Kidney (tissue), 14 donors: Measurements from ENCODE around the gene RBMS1. TPM values are rescaled to one million over a fixed set of nuclear protein-coding genes. Genes with fewer than 3 reads are reported as not detected.

Experiments used
- DNase-seq, 5 donors: peaks; one replicate each; pipeline ENCODE4 v3.0.0-alpha.2; 2013 to 2020
- FAIRE-seq: peaks from 2 replicates; lab custom pipeline; 2012; peaks lifted over from hg19 to GRCh38; lab: Jason Lieb, UNC
- H3K27ac ChIP-seq, 2 donors: one replicate each; pipeline ENCODE4 v1.7.0; 2013; ENCODE audit warnings: low read depth in 2 of 2, low read length in 2 of 2, inconsistent platforms in 1 of 2
- H3K27me3 ChIP-seq: one replicate; pipeline ENCODE4 v1.7.1; 2013; ENCODE audit warnings: low read length, inconsistent platforms; ENCODE audit not compliant: control insufficient read depth, insufficient read depth
- H3K36me3 ChIP-seq, 3 donors: one replicate each; pipeline versions ENCODE4 v1.7.0 to v1.7.1; 2013; ENCODE audit warnings: low read length in 3 of 3, control low read depth in 1 of 3, inconsistent platforms in 1 of 3; ENCODE audit not compliant: insufficient read depth in 3 of 3, control insufficient read depth in 2 of 3
- H3K4me1 ChIP-seq, 3 donors: one replicate each; pipeline versions ENCODE4 v1.7.0 to v1.7.1; 2013; ENCODE audit warnings: low read length in 3 of 3, inconsistent platforms in 1 of 3, low read depth in 1 of 3; ENCODE audit not compliant: control insufficient read depth in 2 of 3, insufficient read depth in 2 of 3
- H3K4me3 ChIP-seq, 3 donors: one replicate each; pipeline versions ENCODE4 v1.7.0 to v1.8.1; 2013; ENCODE audit warnings: low read length in 3 of 3, control low read depth in 1 of 3, inconsistent platforms in 1 of 3
- H3K9ac ChIP-seq, 3 donors: one replicate each; pipeline versions ENCODE4 v1.7.0 to v1.7.1; 2013; ENCODE audit warnings: low read length in 3 of 3, control low read depth in 1 of 3, inconsistent platforms in 1 of 3
- H3K9me3 ChIP-seq, 3 donors: one replicate each; pipeline versions ENCODE4 v1.7.0 to v1.7.1; 2013; ENCODE audit warnings: low read length in 3 of 3, control low read depth in 1 of 3, inconsistent platforms in 1 of 3; ENCODE audit not compliant: control insufficient read depth in 2 of 3, insufficient read depth in 1 of 3
- CTCF ChIP-seq: IDR thresholded peaks from 3 replicates; pipeline ENCODE4 v1.5.1; 2012; ENCODE audit warnings: mild to moderate bottlenecking, moderate library complexity, borderline replicate concordance; ENCODE audit not compliant: insufficient read depth; ENCODE audit errors: extremely low read depth
- intact Hi-C: fragments of 100-400 bp; cut with DNase I; formaldehyde crosslinking; loops from one replicate; pipeline ENCODE4 v1.11.1; 2022
- polyA plus RNA-seq: library from polyadenylated mRNA; stranded (reverse); fragments of 350-450 nt; fragmentation: Illumina TruSeq; extraction: RNeasy Lipid Tissue Mini Kit (QIAGEN cat#74804); gene quantifications from one replicate; pipeline ENCODE4 v1.2.3, GENCODE V29; 2014; ENCODE audit warnings: low read depth, low replicate concordance; ENCODE audit not compliant: insufficient read depth
- total RNA-seq: library from RNA; stranded (reverse); fragmentation: NEBNext Ultra II Directional; extraction: Animal tissue kit (Norgen Biotek cat#: 25700); gene quantifications from one replicate; pipeline ENCODE4 v1.2.1, GENCODE V29; 2021
- donor health status: control.
- donor health status: control.
- donor health status: control.
- donor health status: control.
- donor health status: control.
- donor health status: DM: yes; HTN: yes; CAD: no.
- donor health status: Normal renal cell carcinoma (clear cell type).

Gene RBMS1
- total and polyA plus RNA-seq, 2 donors from 2014 or later, result 25.6 to 94.8 TPM

GRCh38 chr2:160522951-160523710, 29.5 kb upstream of the RBMS1 start:
- intact Hi-C loops, result no loop called here
- no peak overlapping the region for H3K27ac ChIP-seq
- H3K27me3 ChIP-seq, result no peaks in the 10 kb centered on the region
- no peak overlapping the region for H3K9ac ChIP-seq
- no peaks in the 10 kb centered on the region for H3K4me1 ChIP-seq
- no peaks in the 10 kb centered on the region for H3K36me3 ChIP-seq
- DNase-seq (no peak), FAIRE-seq (no peak)
- TF ChIP-seq CTCF, result no peak
- H3K4me3 ChIP-seq, result no peak overlapping the region
- no peaks in the 10 kb centered on the region for H3K9me3 ChIP-seq

- intact Hi-C loops, result no loop called here
- Histone ChIP-seq H3K27me3 (no peaks in the 10 kb centered on the region), H3K36me3 (no peaks in the 10 kb centered on the region), H3K4me3 (no peak overlapping the region), H3K27ac (no peak overlapping the region), H3K9ac (no peak overlapping the region), H3K4me1 (no peaks in the 10 kb centered on the region), H3K9me3 (no peaks in the 10 kb centered on the region)
- DNase-seq (no peak), FAIRE-seq (no peak)
- TF ChIP-seq CTCF, result no peak
Measured at GRCh38 chr2:160517731-160518130, 24.1 kb upstream of the RBMS1 start.

GRCh38 chr2:160516547-160517365, 23.1 kb upstream of the RBMS1 start:
- intact Hi-C loops, result no loop called here
- no peaks in the 10 kb centered on the region for H3K27me3 ChIP-seq
- FAIRE-seq (no peak), DNase-seq (no peak)
- no peaks in the 10 kb centered on the region for H3K4me1 ChIP-seq
- H3K27ac ChIP-seq, result no peak overlapping the region
- no peak overlapping the region for H3K4me3 ChIP-seq
- no peak for TF ChIP-seq CTCF
- no peaks in the 10 kb centered on the region for H3K9me3 ChIP-seq
- H3K36me3 ChIP-seq, result no peaks in the 10 kb centered on the region
- H3K9ac ChIP-seq, result no peak overlapping the region
